Activated CD4-positive, alpha-beta T cell treated with anti-CD3 and anti-CD28 coated beads, Interleukin-2, amount 50 U/mL, for 24 hours (primary cell): ENCODE data around the gene HOXA13.

Source experiments
- DNase-seq, 2 donors: peaks; one replicate each; pipeline ENCODE4 v3.0.0-alpha.2; 2020; ENCODE audit warnings: low read depth in 1 of 2, low spot score in 1 of 2

Gene HOXA13

GRCh38 chr7:27199849-27200760 lies at the start of gene HOXA13:
Gene HOXA13, minus strand, starts transcription at chr7:27200091. Its CDS starts 14 bp downstream, at chr7:27200077.
- no peak for DNase-seq

DNA sequence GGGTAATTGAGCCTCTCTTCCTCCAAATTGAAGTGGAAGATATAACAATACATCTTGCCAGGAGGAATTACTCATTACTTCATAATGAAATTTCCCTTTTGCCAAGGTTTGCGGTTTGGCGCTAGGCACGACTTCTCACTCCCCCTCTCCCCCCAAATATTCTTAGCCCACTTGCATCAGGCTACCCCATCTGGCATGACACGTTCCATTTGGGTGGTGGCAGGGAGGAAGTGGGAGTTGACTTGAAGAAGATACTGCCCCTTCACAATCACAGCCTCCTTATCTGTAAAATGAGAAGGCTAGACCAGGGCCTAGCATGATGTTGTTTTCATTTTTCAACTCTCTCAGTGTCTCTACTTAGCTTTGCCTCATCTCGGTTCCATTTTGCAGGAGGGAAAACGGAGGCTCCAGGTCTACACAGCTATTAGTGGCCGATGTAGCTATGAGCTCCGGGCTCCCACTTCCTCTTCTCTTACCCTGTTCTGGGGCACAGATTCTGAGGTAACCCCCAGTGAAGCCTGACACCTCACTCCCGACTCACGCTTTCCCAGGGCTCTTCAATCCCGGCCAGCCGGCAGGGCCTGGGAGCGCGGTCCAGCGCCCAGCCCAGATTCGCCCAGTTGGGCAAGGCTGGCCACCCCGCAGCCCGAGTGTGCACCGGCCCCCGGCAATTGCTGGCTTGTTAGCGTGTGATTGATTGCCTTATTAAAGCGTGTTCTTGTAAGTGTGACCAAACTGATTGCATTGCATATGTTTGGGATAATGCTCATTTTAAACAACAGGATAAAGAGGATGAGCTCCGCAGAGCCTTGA lies 49.2 kb upstream of the HOXA13 start:
- DNase-seq: no peak

DNA sequence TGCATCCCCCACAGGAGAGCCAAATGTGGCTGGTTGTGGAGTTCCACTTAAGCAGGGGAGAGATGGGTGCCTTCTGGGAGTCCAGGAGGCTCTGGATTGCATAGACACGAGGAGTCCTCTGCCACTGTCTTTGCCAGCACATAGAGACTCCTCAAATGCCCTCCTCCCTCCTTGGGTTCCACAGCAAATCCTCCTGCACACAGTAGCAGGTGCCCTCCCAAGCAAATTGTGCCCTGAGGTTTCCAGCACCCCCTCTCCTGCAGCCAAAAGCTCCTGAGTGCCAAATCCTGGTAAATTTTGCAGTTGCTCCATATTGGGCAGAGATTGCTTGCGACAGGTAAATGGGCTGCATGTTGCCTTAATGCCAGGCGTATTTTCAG lies 48.5 kb upstream of the HOXA13 start:
- DNase-seq: no peak

- no peak for DNase-seq
Observed at GRCh38 chr7:27247452-27248426, 47.8 kb upstream of the HOXA13 start.

DNA sequence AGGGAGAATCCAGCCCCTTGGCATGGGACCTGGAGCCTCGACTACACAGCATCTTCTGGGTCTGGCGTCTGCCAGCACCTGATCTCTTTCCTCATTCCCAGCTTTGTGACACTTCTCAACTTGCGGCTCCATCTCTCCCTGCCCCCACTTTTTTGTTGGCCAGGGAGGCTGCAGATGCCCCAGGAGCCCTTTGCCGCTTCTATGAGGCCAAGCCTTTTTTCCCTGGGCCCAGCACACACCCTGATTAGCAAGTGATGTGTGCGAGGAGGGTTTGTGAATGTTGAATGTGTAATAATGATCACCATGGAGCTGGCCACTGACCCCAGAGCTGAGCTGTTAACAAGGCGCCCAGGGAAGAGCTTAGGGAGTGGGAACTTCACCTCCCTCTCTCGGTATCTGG lies 47.1 kb upstream of the HOXA13 start:
- no peak for DNase-seq

DNA sequence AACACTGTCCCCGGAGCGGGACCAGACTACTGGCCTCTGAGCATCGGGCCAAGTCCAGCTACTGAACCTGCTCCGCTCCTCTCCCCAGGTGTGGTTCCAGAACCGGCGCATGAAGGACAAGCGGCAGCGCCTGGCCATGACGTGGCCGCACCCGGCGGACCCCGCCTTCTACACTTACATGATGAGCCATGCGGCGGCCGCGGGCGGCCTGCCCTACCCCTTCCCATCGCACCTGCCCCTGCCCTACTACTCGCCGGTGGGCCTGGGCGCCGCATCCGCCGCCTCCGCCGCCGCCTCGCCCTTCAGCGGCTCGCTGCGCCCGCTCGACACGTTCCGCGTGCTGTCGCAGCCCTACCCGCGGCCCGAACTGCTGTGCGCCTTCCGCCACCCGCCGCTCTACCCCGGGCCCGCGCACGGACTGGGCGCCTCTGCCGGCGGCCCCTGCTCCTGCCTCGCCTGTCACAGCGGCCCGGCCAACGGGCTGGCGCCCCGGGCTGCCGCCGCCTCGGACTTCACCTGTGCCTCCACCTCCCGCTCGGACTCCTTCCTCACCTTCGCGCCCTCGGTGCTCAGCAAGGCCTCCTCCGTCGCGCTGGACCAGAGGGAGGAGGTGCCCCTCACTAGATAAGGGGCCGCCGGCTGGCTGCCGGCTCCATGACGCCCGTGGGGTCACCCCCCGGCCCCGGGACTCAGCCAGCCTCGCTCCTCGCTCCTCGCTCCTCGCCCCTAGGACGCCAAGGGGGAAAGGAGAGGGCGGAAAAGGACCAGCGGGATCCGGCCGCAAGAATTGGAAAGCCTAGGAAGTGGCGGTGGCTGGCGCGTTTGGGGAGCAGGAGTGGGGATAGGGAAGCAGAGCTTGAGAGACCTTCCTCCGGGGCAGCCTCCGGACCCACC lies 46.2 kb upstream of the HOXA13 start:
- no peak for DNase-seq

- no peak for DNase-seq
Observed at GRCh38 chr7:27245124-27245797, 45.4 kb upstream of the HOXA13 start.

GRCh38 chr7:27244488-27245123 lies 44.7 kb upstream of the HOXA13 start:
- no peak for DNase-seq

- DNase-seq: no peak
Observed at GRCh38 chr7:27243340-27244163, 43.7 kb upstream of the HOXA13 start.

DNA sequence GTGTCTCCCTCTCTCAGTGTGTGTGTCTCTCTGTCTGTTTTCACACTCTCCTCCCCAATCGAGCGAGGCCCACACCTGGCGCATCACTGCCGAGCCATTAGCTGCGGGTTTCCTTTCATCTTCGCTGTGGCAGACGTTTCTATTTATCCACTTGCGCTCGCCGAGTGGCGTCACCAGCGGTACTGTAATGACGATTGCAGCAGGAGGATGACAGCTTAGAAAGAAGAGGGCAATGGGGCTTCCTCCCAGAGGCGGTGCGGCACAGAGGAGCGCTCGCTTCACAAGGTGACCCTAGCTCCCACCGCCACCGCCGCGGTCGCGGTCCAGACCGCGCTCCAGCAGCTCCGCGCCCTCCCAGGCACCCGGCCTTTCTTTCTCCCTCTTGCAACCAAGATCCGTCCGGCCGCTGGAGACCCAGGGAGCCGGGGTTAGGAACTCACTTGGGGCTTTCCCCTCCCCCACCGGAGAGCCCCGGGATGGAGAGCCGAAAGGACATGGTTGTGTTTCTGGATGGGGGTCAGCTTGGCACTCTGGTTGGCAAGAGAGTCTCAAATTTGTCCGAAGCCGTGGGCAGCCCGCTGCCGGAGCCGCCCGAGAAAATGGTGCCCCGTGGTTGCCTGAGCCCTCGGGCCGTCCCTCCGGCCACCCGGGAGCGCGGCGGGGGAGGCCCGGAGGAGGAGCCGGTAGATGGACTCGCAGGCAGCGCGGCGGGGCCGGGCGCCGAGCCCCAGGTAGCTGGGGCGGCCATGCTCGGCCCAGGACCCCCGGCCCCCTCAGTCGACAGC lies 42.9 kb upstream of the HOXA13 start, which contains the start of gene EVX1:
Gene EVX1, plus strand, starts transcription at position 248 of the 785 bp plus-strand sequence. Its CDS starts 229 bp downstream, at position 477.
- peak in 1 of 2 donors; percentile 17 for DNase-seq

DNA sequence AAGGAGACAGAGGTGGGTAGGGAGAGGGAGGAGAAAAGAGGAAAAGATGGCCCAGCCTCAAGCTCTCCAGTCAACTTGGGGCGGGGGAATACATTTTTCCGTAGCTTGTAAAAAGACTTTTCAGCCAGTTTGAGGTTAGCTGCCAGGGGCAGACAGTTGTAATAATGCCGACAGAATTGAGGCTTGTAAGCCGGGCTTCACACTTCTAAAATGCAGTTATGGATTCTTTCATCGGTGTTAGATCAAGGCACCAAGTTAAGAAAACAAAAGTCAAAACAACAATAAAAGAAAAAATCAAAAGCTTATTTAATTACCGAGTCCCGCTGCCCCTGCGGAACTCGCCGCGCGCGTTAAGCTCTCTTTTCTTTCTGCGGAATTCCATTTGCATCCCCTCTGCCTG lies 42.3 kb upstream of the HOXA13 start:
- no peak for DNase-seq

DNA sequence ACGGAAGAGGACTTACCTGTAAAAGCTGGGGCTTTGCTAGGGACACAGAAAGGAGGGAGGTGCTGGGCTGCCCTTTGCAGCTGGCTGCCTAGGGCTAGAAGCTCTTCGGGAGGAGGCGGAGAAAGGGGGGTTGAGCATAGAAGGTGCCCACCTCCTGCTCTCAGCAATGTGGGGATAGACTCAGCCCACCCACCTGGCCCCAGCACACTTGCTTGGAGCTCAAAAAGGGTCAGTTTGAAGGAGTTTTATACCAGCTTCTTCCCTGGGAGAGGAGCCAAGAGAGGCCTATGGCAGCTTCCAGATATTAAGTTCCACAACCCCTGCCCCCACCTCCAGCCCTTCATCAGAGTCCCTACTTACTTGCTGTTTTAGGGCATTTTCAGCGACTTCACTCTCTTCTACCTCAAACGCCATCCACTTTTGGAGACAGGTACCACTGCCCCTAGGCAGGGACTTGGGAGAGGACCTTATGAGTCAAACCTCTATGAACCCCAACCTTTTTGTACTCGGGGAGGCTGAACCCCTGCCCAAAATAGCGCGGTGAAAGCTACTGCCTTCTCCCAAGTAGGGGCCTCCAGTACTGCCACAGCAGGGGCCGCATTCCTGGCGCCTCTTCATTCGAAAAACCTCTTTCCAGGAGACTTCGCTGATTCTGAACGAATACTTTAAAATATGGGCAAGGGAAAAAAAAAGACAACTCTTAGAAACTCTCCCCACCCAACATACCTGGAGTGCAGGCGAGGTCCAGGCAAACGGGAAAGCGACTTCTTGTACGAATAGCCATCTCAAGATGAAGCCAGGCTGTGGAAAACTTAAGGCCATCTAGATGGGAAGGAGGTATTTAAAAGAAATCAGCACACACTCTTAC lies 41.5 kb upstream of the HOXA13 start:
- DNase-seq: no peak

DNA sequence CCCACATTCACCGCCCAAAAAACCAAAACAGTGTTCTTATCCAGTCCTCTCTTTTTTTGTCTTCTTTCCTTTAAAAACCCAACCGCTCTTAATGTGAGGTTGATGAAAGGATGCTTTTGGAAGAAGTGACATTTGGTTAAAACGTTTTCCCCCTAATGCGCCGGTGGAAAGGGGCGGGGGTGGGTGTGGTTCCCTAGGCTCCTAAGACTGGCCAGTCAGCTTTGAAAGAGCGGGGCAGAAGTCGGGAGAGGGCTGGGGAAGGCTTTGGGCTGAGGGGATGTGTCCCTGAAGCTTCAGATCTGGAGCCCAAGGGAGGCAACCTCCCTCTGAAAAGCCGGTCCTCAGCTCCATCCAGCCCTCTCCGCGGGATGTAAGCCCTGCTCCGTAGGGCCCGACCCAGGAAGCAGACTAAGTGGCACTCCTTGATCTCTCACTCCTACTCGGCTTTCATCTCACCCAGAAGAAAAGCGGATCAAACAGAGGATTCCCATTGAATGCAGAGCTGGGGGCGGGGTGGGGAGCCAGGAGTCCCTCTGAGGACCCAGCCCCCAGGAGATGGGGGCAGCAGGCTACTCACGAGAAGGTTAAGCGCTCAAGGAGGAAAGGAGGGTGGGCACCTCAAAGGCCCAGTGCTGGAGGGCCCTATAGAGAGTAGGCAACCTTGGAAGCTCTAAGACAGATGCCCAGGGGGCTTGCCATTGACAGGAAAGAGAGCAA lies 40.3 kb upstream of the HOXA13 start:
- DNase-seq: no peak

DNA sequence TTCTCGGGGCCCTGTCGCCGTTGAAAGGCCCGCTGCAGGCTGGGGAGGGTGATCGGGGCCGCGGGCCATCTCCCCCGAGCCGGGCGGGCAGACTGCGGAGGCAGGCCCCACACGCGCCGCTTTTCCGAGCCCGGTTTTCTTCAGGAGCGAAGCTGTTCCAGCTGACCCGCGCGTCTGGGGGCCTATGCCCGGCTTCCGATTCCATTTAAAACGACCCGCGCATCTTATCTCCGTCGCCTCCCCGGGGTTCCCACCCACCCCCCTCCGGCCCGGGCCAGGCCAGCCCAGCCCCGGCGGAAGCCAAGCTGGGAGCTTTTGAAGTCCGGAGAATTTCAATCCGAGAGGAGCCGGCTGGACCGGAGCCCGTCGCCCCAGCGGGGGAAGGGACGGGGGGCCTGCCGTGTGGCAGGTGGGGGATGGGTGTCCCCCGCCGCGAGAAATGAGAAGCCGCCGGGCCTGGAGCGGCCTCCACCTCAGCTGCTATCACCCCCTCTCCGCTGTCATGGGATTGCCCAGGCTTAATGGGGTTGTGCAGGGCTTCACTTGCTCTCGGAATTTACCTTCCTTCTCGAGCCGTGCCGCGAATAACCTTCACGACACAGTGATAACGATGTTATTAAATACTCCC lies 39.6 kb upstream of the HOXA13 start:
- DNase-seq: no peak

DNA sequence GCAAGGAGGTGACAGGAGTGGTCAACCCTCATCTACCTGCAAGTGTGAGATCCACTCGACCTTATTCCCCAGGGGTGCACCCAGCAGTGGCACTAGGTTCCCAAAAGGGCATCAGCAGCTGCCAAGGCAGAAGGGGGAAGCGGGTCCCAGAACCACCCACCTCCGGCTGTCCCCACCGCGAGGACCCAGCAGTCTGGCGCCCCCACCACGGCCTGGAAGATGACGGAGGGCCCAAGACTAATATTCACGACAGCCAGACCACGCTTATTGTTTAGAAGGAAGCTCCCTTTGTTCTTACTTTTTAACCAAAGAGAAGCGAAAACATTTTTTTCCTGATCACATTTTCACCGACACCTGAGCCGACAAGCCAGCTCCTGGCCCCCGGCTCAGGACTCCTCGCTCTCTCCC lies 39.1 kb upstream of the HOXA13 start:
- DNase-seq: no peak
